ENCODE results near the gene SHQ1. TPM values are rescaled to one million over a fixed set of nuclear protein-coding genes. Genes with fewer than 3 reads are reported as not detected.

Gene SHQ1
- total RNA-seq, 1 experiment from 2014 or later = 32.5 TPM

GRCh38 chr3:72748659-72749058 is 99.6 kb downstream of the SHQ1 start:
- Histone ChIP-seq H3K56ac (ENCODE audit: insufficient read length, low read depth, low read length) (no peak overlapping the region), H3K27me3 (ENCODE audit: insufficient read depth, low read length) (no peaks in the 10 kb centered on the region), H2BK120ac (ENCODE audit: low read depth, low read length, poor library complexity, severe bottlenecking) (no peak overlapping the region), H3K14ac (ENCODE audit: insufficient read depth, low read length) (no peak overlapping the region), H4K91ac (ENCODE audit: insufficient read length, low read depth, low read length) (no peak overlapping the region), H4K8ac (replicated peaks; ENCODE audit: insufficient read length, low read depth, low read length) (no peak overlapping the region), H3K4me1 (ENCODE audit: insufficient read depth, low read length) (no peaks in the 10 kb centered on the region), H3K4me2 (ENCODE audit: insufficient read depth, insufficient read length, low read length) (no peak overlapping the region), H3K9me3 (ENCODE audit: control insufficient read depth, low read depth, low read length) (no peaks in the 10 kb centered on the region), H3K18ac (ENCODE audit: insufficient read length, low read depth, low read length) (no peak overlapping the region), H4K5ac (ENCODE audit: insufficient read length, low read depth, low read length) (no peak overlapping the region), H3K79me1 (ENCODE audit: insufficient read depth, low read depth, low read length, poor library complexity, severe bottlenecking) (no peaks in the 10 kb centered on the region), H2BK15ac (ENCODE audit: low read depth, low read length) (no peak overlapping the region), H3T11ph (ENCODE audit: low read length) (no peak overlapping the region), H2AFZ (ENCODE audit: low read length) (no peak overlapping the region), H3K79me2 (ENCODE audit: insufficient read depth, low read length) (no peaks in the 10 kb centered on the region), H2BK12ac (ENCODE audit: insufficient read length, low read depth, low read length) (no peak overlapping the region), H3K23ac (ENCODE audit: insufficient read length, low read depth, low read length) (no peak overlapping the region), H2BK5ac (ENCODE audit: insufficient read length, low read length) (no peak overlapping the region), H3K23me2 (ENCODE audit: insufficient read length, low read depth, low read length, poor library complexity, severe bottlenecking) (no peaks in the 10 kb centered on the region), H3K9ac (ENCODE audit: extremely low read depth, insufficient read length, low read length) (no peak overlapping the region), H2AK5ac (ENCODE audit: insufficient read length, low read length) (no peak overlapping the region), H3K4ac (ENCODE audit: low read depth, low read length) (no peak overlapping the region), H2BK20ac (ENCODE audit: low read depth, low read length, poor library complexity, severe bottlenecking) (no peak overlapping the region), H3K27ac (ENCODE audit: insufficient read length, low read depth, low read length) (no peak overlapping the region), H4K20me1 (ENCODE audit: control insufficient read depth, insufficient read depth, insufficient read length) (no peaks in the 10 kb centered on the region)
- no peak for DNase-seq
- TF ChIP-seq, protein P1, sequence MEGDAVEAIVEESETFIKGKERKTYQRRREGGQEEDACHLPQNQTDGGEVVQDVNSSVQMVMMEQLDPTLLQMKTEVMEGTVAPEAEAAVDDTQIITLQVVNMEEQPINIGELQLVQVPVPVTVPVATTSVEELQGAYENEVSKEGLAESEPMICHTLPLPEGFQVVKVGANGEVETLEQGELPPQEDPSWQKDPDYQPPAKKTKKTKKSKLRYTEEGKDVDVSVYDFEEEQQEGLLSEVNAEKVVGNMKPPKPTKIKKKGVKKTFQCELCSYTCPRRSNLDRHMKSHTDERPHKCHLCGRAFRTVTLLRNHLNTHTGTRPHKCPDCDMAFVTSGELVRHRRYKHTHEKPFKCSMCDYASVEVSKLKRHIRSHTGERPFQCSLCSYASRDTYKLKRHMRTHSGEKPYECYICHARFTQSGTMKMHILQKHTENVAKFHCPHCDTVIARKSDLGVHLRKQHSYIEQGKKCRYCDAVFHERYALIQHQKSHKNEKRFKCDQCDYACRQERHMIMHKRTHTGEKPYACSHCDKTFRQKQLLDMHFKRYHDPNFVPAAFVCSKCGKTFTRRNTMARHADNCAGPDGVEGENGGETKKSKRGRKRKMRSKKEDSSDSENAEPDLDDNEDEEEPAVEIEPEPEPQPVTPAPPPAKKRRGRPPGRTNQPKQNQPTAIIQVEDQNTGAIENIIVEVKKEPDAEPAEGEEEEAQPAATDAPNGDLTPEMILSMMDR (conservative IDR thresholded peaks at IDR 0.05) = no peak
- Mint-ChIP-seq H3K4me3 (peak overlapping the region in 1 of 2 experiments; percentile 22; a peak in 1 of 5 replicates), H3K4me1 (peaks cover 5 to 31% of the 10 kb centered on the region in 2 experiments), H3K9me3 (no peaks in the 10 kb centered on the region), H3K27me3 (ENCODE audit: low read depth) (no peaks in the 10 kb centered on the region), H3K27ac (peak overlapping the region in 1 of 3 experiments; percentile 60; a peak in 2 of 7 replicates), H3K36me3 (ENCODE audit: insufficient read depth in 1 of 3, low read depth in 3 of 3) (no peaks in the 10 kb centered on the region)
- WGBS (ENCODE audit: extremely low coverage, insufficient read length, low lambda C conversion rate) = no CpG with 5 or more reads among the region's 6 CpGs
